Endothelial cell of umbilical vein (primary cell): Measurements from ENCODE around the gene SPAG7. TPM values are rescaled to one million over a fixed set of nuclear protein-coding genes. Genes with fewer than 3 reads are reported as not detected.

Experiments used
- BruUV-seq: library from RNA; stranded (reverse); fragments of 400-500 nt; replicated peaks from 2 replicates; lab custom pipeline; 2021; lab: Mats Ljungman, UMichigan
- CTCF ChIA-PET: fragments of 300-600, 350-600 bp; sonication (Branson Sonifier 250); formaldehyde crosslinking; loops from one replicate; lab custom pipeline; 2021; ENCODE audit warnings: antibody characterized with exemption, inconsistent platforms; lab: Charles Lee
- POLR2A ChIA-PET: fragments of 300-600, 350-600 bp; sonication (Branson Sonifier 250); formaldehyde crosslinking; loops from one replicate; lab custom pipeline; 2021; ENCODE audit warnings: antibody characterized with exemption, inconsistent platforms; lab: Charles Lee
- DNase-seq: peaks from one replicate; pipeline ENCODE4 v3.0.0-alpha.2; 2011; ENCODE audit warnings: low read depth, low spot score
- FAIRE-seq: peaks from 2 replicates; lab custom pipeline; 2011; peaks lifted over from hg19 to GRCh38; lab: Jason Lieb, UNC
- H2AFZ ChIP-seq: 2 replicates; pipeline ENCODE4 v1.6.0; 2012; ENCODE audit warnings: low read depth, low read length, control low read depth, inconsistent platforms
- H3K27ac ChIP-seq: 2 replicates; pipeline ENCODE4 v1.5.1; 2011; ENCODE audit warnings: low read depth, mild to moderate bottlenecking, control low read depth, low read length, moderate library complexity; ENCODE audit not compliant: insufficient read depth
- H3K27me3 ChIP-seq, 2 experiments: 2 replicates each; pipeline versions ENCODE4 v1.6.0 to v1.6.1; 2011; ENCODE audit warnings: low read length in 2 of 2, mixed read lengths in 1 of 2; ENCODE audit not compliant: control insufficient read depth in 2 of 2, insufficient read depth in 2 of 2
- H3K36me3 ChIP-seq, 2 experiments: 2 replicates in 1 of 2; 3 replicates in 1 of 2; pipeline ENCODE4 v1.5.1; 2011; ENCODE audit warnings: low read length in 2 of 2, mild to moderate bottlenecking in 1 of 2, moderate library complexity in 1 of 2; ENCODE audit not compliant: control insufficient read depth in 2 of 2, insufficient read depth in 2 of 2; ENCODE audit errors: extremely low read depth in 1 of 2
- H3K4me1 ChIP-seq: 3 replicates; pipeline ENCODE4 v1.5.1; 2011; ENCODE audit warnings: mild to moderate bottlenecking, low read length; ENCODE audit not compliant: control insufficient read depth, insufficient read depth; ENCODE audit errors: extremely low read depth
- H3K4me2 ChIP-seq: 2 replicates; pipeline ENCODE4 v1.6.1; 2011; ENCODE audit warnings: low read length, control low read depth, mixed read lengths; ENCODE audit not compliant: insufficient read depth
- H3K4me3 ChIP-seq, 3 experiments: fragments of 200-600 bp in 1 of 3; sonication (generic), shearing (Covaris generic) in 1 of 3; replicated peaks in 1 of 3; 2 replicates each; pipeline ENCODE4 v1.5.1; 2011 to 2016; ENCODE audit warnings: control low read depth in 3 of 3, low read length in 3 of 3, mild to moderate bottlenecking in 2 of 3, inconsistent platforms in 1 of 3, low read depth in 1 of 3, moderate library complexity in 1 of 3; ENCODE audit not compliant: insufficient read depth in 1 of 3
- H3K79me2 ChIP-seq: 2 replicates; pipeline ENCODE4 v1.6.0; 2012; ENCODE audit warnings: low read length, inconsistent platforms; ENCODE audit not compliant: control insufficient read depth, insufficient read depth
- H3K9ac ChIP-seq: replicated peaks from 2 replicates; pipeline ENCODE3; 2011; ENCODE audit warnings: low read length, control low read depth; ENCODE audit not compliant: insufficient read depth; ENCODE audit errors: extremely low read depth
- H3K9me1 ChIP-seq: replicated peaks from 3 replicates; pipeline ENCODE4 v1.6.0; 2011; ENCODE audit warnings: mild to moderate bottlenecking, low read length; ENCODE audit not compliant: control insufficient read depth, insufficient read depth; ENCODE audit errors: extremely low read depth
- H3K9me3 ChIP-seq: replicated peaks from 2 replicates; pipeline ENCODE4 v1.5.1; 2012; ENCODE audit warnings: low read length, inconsistent platforms; ENCODE audit not compliant: control insufficient read depth, insufficient read depth
- H4K20me1 ChIP-seq: replicated peaks from 2 replicates; pipeline ENCODE3; 2011; ENCODE audit warnings: mild to moderate bottlenecking, low read length; ENCODE audit not compliant: control insufficient read depth, insufficient read depth; ENCODE audit errors: extremely low read depth
- CTCF ChIP-seq, 2 donors: IDR thresholded peaks; 1 replicate in 1 of 2; 2 replicates in 1 of 2; pipeline ENCODE4 v1.5.1; 2011; ENCODE audit warnings: low read length in 2 of 2, mild to moderate bottlenecking in 2 of 2, moderate library complexity in 2 of 2, control low read depth in 1 of 2, inconsistent platforms in 1 of 2, low read depth in 1 of 2; ENCODE audit not compliant: insufficient read depth in 1 of 2; ENCODE audit errors: extremely low read depth in 1 of 2
- EZH2 ChIP-seq: IDR thresholded peaks from 2 replicates; pipeline ENCODE4 v1.6.1; 2012; ENCODE audit warnings: borderline replicate concordance, low read depth, mild to moderate bottlenecking, moderate library complexity, low read length, inconsistent platforms; ENCODE audit not compliant: severe bottlenecking
- FOS ChIP-seq: IDR thresholded peaks from 2 replicates; pipeline ENCODE4 v1.6.1; 2011; ENCODE audit warnings: mild to moderate bottlenecking, low read length, moderate library complexity, borderline replicate concordance; ENCODE audit not compliant: insufficient read depth
- GATA2 ChIP-seq: IDR thresholded peaks from 2 replicates; pipeline ENCODE4 v1.7.0; 2011; ENCODE audit warnings: low read depth, mild to moderate bottlenecking, moderate library complexity, mixed read lengths, low read length; ENCODE audit not compliant: insufficient read length, insufficient read depth
- JUN ChIP-seq: IDR thresholded peaks from 2 replicates; pipeline ENCODE4 v1.6.1; 2011; ENCODE audit warnings: borderline replicate concordance, low read depth; ENCODE audit not compliant: insufficient read length, insufficient read depth
- MAX ChIP-seq: IDR thresholded peaks from 2 replicates; pipeline ENCODE4 v1.6.1; 2011; ENCODE audit not compliant: insufficient read depth, insufficient read length
- MYC ChIP-seq: IDR thresholded peaks from one replicate; pipeline ENCODE4 v1.6.1; 2011; ENCODE audit warnings: mild to moderate bottlenecking, low read depth, low read length
- POLR2A ChIP-seq: IDR thresholded peaks from 2 replicates; pipeline ENCODE4 v1.6.1; 2012; ENCODE audit warnings: low read depth, mild to moderate bottlenecking, control low read depth, low read length
- POLR2AphosphoS5 ChIP-seq: IDR thresholded peaks from 2 replicates; pipeline ENCODE4 v1.6.1; 2012; ENCODE audit warnings: low read depth, mild to moderate bottlenecking, control low read depth, low read length, moderate library complexity; ENCODE audit not compliant: insufficient read depth
- dilution Hi-C: fragments of 300-500 bp; cut with MboI; formaldehyde crosslinking; loops from one replicate; pipeline ENCODE4 v1.15.0; 2019; ENCODE audit warnings: low sequenced_read_pairs; ENCODE audit not compliant: extremely low pct_ligation_motif_present
- intact Hi-C: fragments of 100-400 bp; cut with micrococcal nuclease; formaldehyde crosslinking; loops from one replicate; pipeline ENCODE4 v1.10.0; 2022
- polyA plus RNA-seq, 4 experiments: library from polyadenylated mRNA; depleted of rRNA in 3 of 4; stranded (reverse) in 3 of 4; unstranded in 1 of 4; fragments of >200 nt; gene quantifications; 2 replicates each; pipeline versions ENCODE4 v1.2.1 to v1.2.3, GENCODE V29; 2011 to 2012; ENCODE audit warnings: missing spikeins in 1 of 4
- total RNA-seq: library from RNA; stranded (reverse); gene quantifications from 2 replicates; pipeline ENCODE4 v1.2.3, GENCODE V29; 2021

SPAG7 gene
- total and polyA plus RNA-seq, 2 donors (not counting 3 experiments of a cell fraction or from before 2014, with no cell fraction given) = 68.6 to 75.2 TPM

GRCh38 chr17:4974115-4974670 lies 6.6 kb upstream of the SPAG7 start:
- CTCF ChIA-PET = interaction anchor here (0.6 to 1.1 kb wide), 2 partner anchors 14 to 89 kb away, joined by 3 read pairs; no protein-coding TSS in a partner anchor
- dilution Hi-C loops = no loop called here
- no peak for TF ChIP-seq FOS
- no peak for TF ChIP-seq JUN
- TF ChIP-seq CTCF (IDR thresholded peaks at IDR 0.05; ENCODE audit: extremely low read depth in 1 of 2, insufficient read depth in 1 of 2, low read depth in 1 of 2, low read length in 2 of 2) = no peak
- no peak for TF ChIP-seq EZH2
- no peak for TF ChIP-seq GATA2
- TF ChIP-seq POLR2AphosphoS5 = no peak
- TF ChIP-seq MYC = no peak
- no peak for TF ChIP-seq POLR2A
- no peak for TF ChIP-seq MAX

More at GRCh38 chr17:4974115-4974670, 6.6 kb upstream of the SPAG7 start:
- H3K9me1 ChIP-seq = no peaks in the 10 kb centered on the region
- peaks cover 3% of the 10 kb centered on the region for H3K4me1 ChIP-seq
- no peak for DNase-seq
- H3K4me3 ChIP-seq = no peak overlapping the region
- H3K4me2 ChIP-seq = no peak overlapping the region
- H3K9me3 ChIP-seq = no peaks in the 10 kb centered on the region
- H3K27me3 ChIP-seq = no peaks in the 10 kb centered on the region
- H3K36me3 ChIP-seq = peaks cover 26 to 58% of the 10 kb centered on the region in 2 experiments
- no peaks in the 10 kb centered on the region for H4K20me1 ChIP-seq
- POLR2A ChIA-PET = no interaction called here
- no peaks in the 10 kb centered on the region for H3K79me2 ChIP-seq
- no peak overlapping the region for H3K27ac ChIP-seq
- no peak for FAIRE-seq
- no TSS peak for BruUV-seq
- no peak overlapping the region for H3K9ac ChIP-seq
- intact Hi-C loops = no loop called here
- no peak overlapping the region for H2AFZ ChIP-seq
